ENCODE measurements around the gene CNTNAP2. TPM values are rescaled to one million over a fixed set of nuclear protein-coding genes. Genes with fewer than 3 reads are reported as not detected.

CNTNAP2 gene
- total RNA-seq, 6 experiments from 2014 or later = 1.8 to 8.1 (median 3.9) TPM

- no peak overlapping the region for H3K27ac ChIP-seq
- H3K9me3 ChIP-seq = no peaks in the 10 kb centered on the region
- no peak for TF ChIP-seq POLR2A (IDR thresholded peaks at IDR 0.05)
- TF ChIP-seq, protein P1, sequence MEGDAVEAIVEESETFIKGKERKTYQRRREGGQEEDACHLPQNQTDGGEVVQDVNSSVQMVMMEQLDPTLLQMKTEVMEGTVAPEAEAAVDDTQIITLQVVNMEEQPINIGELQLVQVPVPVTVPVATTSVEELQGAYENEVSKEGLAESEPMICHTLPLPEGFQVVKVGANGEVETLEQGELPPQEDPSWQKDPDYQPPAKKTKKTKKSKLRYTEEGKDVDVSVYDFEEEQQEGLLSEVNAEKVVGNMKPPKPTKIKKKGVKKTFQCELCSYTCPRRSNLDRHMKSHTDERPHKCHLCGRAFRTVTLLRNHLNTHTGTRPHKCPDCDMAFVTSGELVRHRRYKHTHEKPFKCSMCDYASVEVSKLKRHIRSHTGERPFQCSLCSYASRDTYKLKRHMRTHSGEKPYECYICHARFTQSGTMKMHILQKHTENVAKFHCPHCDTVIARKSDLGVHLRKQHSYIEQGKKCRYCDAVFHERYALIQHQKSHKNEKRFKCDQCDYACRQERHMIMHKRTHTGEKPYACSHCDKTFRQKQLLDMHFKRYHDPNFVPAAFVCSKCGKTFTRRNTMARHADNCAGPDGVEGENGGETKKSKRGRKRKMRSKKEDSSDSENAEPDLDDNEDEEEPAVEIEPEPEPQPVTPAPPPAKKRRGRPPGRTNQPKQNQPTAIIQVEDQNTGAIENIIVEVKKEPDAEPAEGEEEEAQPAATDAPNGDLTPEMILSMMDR (IDR thresholded peaks at IDR 0.05) = peak; percentile 57 to 77 (median 68)
- H3K4me3 ChIP-seq = no peak overlapping the region
- no peaks in the 10 kb centered on the region for H3K27me3 ChIP-seq
- ATAC-seq = peak; percentile 90 to 95 (median 94)
- H3K4me1 ChIP-seq = no peaks in the 10 kb centered on the region
- 3% methylated on average over 2 of the region's 2 CpGs for WGBS (ENCODE audit: insufficient coverage, low coverage, low lambda C conversion rate, missing lambda C conversion rate)
- no peak for DNase-seq
- no peaks in the 10 kb centered on the region for H3K36me3 ChIP-seq
- intact Hi-C loops (cut with DNase I) = loop anchor here in 1 of 2 donors (5.0 kb wide), 1 partner anchor 196 kb away; no protein-coding TSS in a partner anchor
These were observed 2169.5 kb downstream of the CNTNAP2 start for GRCh38 chr7:148286150-148286549.

DNA sequence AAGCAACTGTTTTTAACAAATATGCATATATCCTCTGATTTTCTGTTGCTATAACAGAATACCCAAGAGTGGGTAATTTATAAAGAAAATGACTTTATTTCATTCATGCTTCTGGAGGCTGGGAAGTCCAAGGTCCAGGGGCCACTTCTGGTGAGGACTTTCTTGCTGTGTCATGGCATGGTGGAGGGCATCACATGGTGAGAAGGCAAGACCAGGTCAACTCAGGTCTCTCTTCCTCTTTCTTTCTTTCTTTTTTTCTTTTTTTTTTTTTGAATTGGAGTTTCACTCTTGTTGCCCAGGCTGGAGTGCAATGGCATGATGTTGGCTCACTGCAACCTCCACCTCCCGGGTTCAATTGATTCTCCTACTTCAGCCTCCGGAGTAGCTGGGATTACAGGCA, 2170.9 kb downstream of the CNTNAP2 start:
- Histone ChIP-seq H3K4me1 (no peaks in the 10 kb centered on the region), H3K4me3 (no peak overlapping the region), H3K27ac (no peak overlapping the region), H3K36me3 (no peaks in the 10 kb centered on the region), H3K27me3 (no peaks in the 10 kb centered on the region), H3K9me3 (no peaks in the 10 kb centered on the region)
- no CpG with 5 or more reads among the region's 2 CpGs for WGBS (ENCODE audit: insufficient coverage, low coverage, low lambda C conversion rate, missing lambda C conversion rate)
- DNase-seq = no peak
- intact Hi-C loops (cut with DNase I) = loop anchor here in 1 of 2 donors (5.0 kb wide), 1 partner anchor 195 kb away; no protein-coding TSS in a partner anchor
- TF ChIP-seq, protein P1 (IDR thresholded peaks at IDR 0.05) = no peak
- no peak for TF ChIP-seq POLR2A (IDR thresholded peaks at IDR 0.05)
- no peak for ATAC-seq

GRCh38 chr7:148288592-148289151, 2172.1 kb downstream of the CNTNAP2 start:
- 80% methylated on average over 1 of the region's 1 CpG for WGBS (ENCODE audit: insufficient coverage, low coverage, low lambda C conversion rate, missing lambda C conversion rate)
- no peak overlapping the region for H3K4me3 ChIP-seq
- H3K36me3 ChIP-seq = no peaks in the 10 kb centered on the region
- intact Hi-C loops (cut with DNase I) = loop anchor here in 1 of 2 donors (5.0 kb wide), 1 partner anchor 194 kb away; no protein-coding TSS in a partner anchor
- H3K9me3 ChIP-seq = no peaks in the 10 kb centered on the region
- no peaks in the 10 kb centered on the region for H3K27me3 ChIP-seq
- no peak overlapping the region for H3K27ac ChIP-seq
- no peaks in the 10 kb centered on the region for H3K4me1 ChIP-seq
- no peak for TF ChIP-seq POLR2A (IDR thresholded peaks at IDR 0.05)
- TF ChIP-seq, protein P1 (IDR thresholded peaks at IDR 0.05) = no peak
- ATAC-seq (no peak), DNase-seq (no peak)

DNA sequence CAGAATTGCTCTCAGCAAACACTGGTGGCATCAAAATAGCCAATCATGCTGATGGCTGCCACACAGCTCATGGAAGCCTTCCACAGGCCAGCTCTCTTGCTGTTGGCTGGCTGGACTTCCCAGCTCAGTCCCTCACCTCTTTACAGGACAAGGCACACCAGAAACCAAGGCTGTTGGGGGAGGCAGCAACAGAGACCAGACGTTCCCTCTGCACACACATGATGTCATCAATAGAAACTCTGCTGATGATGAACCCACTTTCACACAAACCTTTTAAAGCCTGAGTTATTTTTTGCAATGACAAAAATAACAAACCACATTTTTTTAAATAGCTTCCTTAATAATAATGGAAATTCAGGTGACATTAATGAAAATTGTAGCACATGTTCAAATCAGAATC, 2173.0 kb downstream of the CNTNAP2 start:
- Histone ChIP-seq H3K4me3 (no peak overlapping the region), H3K36me3 (no peaks in the 10 kb centered on the region), H3K4me1 (no peaks in the 10 kb centered on the region), H3K9me3 (no peaks in the 10 kb centered on the region), H3K27me3 (no peaks in the 10 kb centered on the region), H3K27ac (no peak overlapping the region)
- intact Hi-C loops (cut with DNase I) = loop anchor here in 1 of 2 donors (5.0 kb wide), 1 partner anchor 193 kb away; no protein-coding TSS in a partner anchor
- DNase-seq (no peak), ATAC-seq (peak in 1 of 4 donors; percentile 22)
- TF ChIP-seq, protein P1 (IDR thresholded peaks at IDR 0.05) = no peak
- no peak for TF ChIP-seq POLR2A (IDR thresholded peaks at IDR 0.05)
- WGBS (ENCODE audit: insufficient coverage, low coverage, low lambda C conversion rate, missing lambda C conversion rate) = 0% methylated on average over 1 of the region's 1 CpG
